Left lung (tissue), 10 donors: Measurements from ENCODE around the gene ACE. TPM values are rescaled to one million over a fixed set of nuclear protein-coding genes. Genes with fewer than 3 reads are reported as not detected.

Source experiments
- ATAC-seq: fragments of 200-7000 bp; cut with Tn5 transposase; one replicate; pipeline ENCODE4 v1.9.1; 2020; ENCODE audit warnings: moderate library complexity
- DNase-seq, 4 donors: peaks; one replicate each; pipeline ENCODE4 v3.0.0-alpha.2; 2013 to 2020
- H3K27ac ChIP-seq, 2 donors: fragments of 200-600 bp; sonication (generic) in 1 of 2; one replicate each; pipeline versions ENCODE4 v1.5.0 to v1.8.0; 2020 to 2021
- H3K27me3 ChIP-seq, 2 donors: fragments of 200-600 bp; sonication (generic) in 1 of 2; one replicate each; pipeline versions ENCODE4 v1.5.0 to v1.8.0; 2020 to 2021
- H3K36me3 ChIP-seq, 2 donors: fragments of 200-600 bp; sonication (generic) in 1 of 2; one replicate each; pipeline versions ENCODE4 v1.5.0 to v1.8.0; 2020 to 2021
- H3K4me1 ChIP-seq, 2 donors: fragments of 200-600 bp; one replicate each; pipeline ENCODE4 v1.8.0; 2021
- H3K4me3 ChIP-seq, 2 donors: fragments of 200-600 bp; sonication (generic) in 1 of 2; one replicate each; pipeline versions ENCODE4 v1.5.0 to v1.8.0; 2020 to 2021; ENCODE audit warnings: mild to moderate bottlenecking in 1 of 2
- H3K9me3 ChIP-seq, 2 donors: fragments of 200-600 bp; sonication (generic) in 1 of 2; one replicate each; pipeline versions ENCODE4 v1.5.0 to v1.8.0; 2020 to 2021
- CTCF ChIP-seq, 2 donors: fragments of 200-600 bp; sonication (generic) in 1 of 2; IDR thresholded peaks; one replicate each; pipeline versions ENCODE4 v1.5.0 to v1.8.0; 2021; ENCODE audit warnings: antibody characterized with exemption in 2 of 2
- intact Hi-C, 2 donors: fragments of 100-400 bp; cut with DNase I; formaldehyde crosslinking; loops; one replicate each; pipeline versions ENCODE4 v1.11.2 to v1.14.2; 2022
- polyA plus RNA-seq, 6 donors: library from polyadenylated mRNA; unstranded; fragments of 120-200 nt; gene quantifications; one replicate each; pipeline ENCODE4 v1.2.1, GENCODE V29; 2013; ENCODE audit not compliant: insufficient read length in 6 of 6
- total RNA-seq, 2 donors: library from RNA; stranded (reverse); fragmentation: NEBNext Ultra II Directional; extraction: Animal tissue kit (Norgen Biotek cat#: 25700); gene quantifications; one replicate each; pipeline ENCODE4 v1.2.1, GENCODE V29; 2021
- donor health status: DM: no; HTN: yes; CAD: no.
- donor health status: DM: no; HTN: no; CAD: no.

The ACE gene
- total and polyA plus RNA-seq, 8 donors: 39.9 to 72.0 (median 55.3) TPM

GRCh38 chr17:63491413-63491812, 14.6 kb downstream of the ACE start:
- H3K27ac ChIP-seq: no peak overlapping the region
- no peaks in the 10 kb centered on the region for H3K9me3 ChIP-seq
- TF ChIP-seq CTCF (IDR thresholded peaks at IDR 0.05): no peak
- no peak overlapping the region for H3K4me3 ChIP-seq
- no peak for ATAC-seq
- H3K4me1 ChIP-seq: peaks cover 0 to 2% of the 10 kb centered on the region in 2 donors
- intact Hi-C loops: no loop called here
- no peaks in the 10 kb centered on the region for H3K36me3 ChIP-seq
- no peaks in the 10 kb centered on the region for H3K27me3 ChIP-seq
- peak in 1 of 4 donors; percentile 49 for DNase-seq

GRCh38 chr17:63491977-63492618, 15.2 kb downstream of the ACE start:
- Histone ChIP-seq H3K27ac (no peak overlapping the region), H3K36me3 (no peaks in the 10 kb centered on the region), H3K27me3 (no peaks in the 10 kb centered on the region), H3K4me1 (peaks cover 0 to 5% of the 10 kb centered on the region in 2 donors), H3K4me3 (no peak overlapping the region), H3K9me3 (no peaks in the 10 kb centered on the region)
- DNase-seq (no peak), ATAC-seq (no peak)
- intact Hi-C loops: no loop called here
- TF ChIP-seq CTCF (IDR thresholded peaks at IDR 0.05): no peak

GRCh38 chr17:63492940-63493339, 16.1 kb downstream of the ACE start:
- DNase-seq (no peak), ATAC-seq (no peak)
- Histone ChIP-seq H3K4me1 (peaks cover 0 to 5% of the 10 kb centered on the region in 2 donors), H3K9me3 (no peaks in the 10 kb centered on the region), H3K36me3 (no peaks in the 10 kb centered on the region), H3K4me3 (no peak overlapping the region), H3K27ac (no peak overlapping the region), H3K27me3 (no peaks in the 10 kb centered on the region)
- TF ChIP-seq CTCF (IDR thresholded peaks at IDR 0.05): no peak
- intact Hi-C loops: no loop called here

GRCh38 chr17:63493411-63493810, 16.6 kb downstream of the ACE start:
- Histone ChIP-seq H3K4me1 (peaks cover 0 to 5% of the 10 kb centered on the region in 2 donors), H3K4me3 (no peak overlapping the region), H3K36me3 (no peaks in the 10 kb centered on the region), H3K9me3 (no peaks in the 10 kb centered on the region), H3K27me3 (no peaks in the 10 kb centered on the region), H3K27ac (no peak overlapping the region)
- intact Hi-C loops: no loop called here
- ATAC-seq (no peak), DNase-seq (no peak)
- TF ChIP-seq CTCF (IDR thresholded peaks at IDR 0.05): no peak

- intact Hi-C loops: no loop called here
- H3K27me3 ChIP-seq: no peaks in the 10 kb centered on the region
- no peak for TF ChIP-seq CTCF (IDR thresholded peaks at IDR 0.05)
- no peaks in the 10 kb centered on the region for H3K9me3 ChIP-seq
- H3K4me1 ChIP-seq: peaks cover 0 to 9% of the 10 kb centered on the region in 2 donors
- H3K4me3 ChIP-seq: no peak overlapping the region
- ATAC-seq: no peak
- no peak for DNase-seq
- no peak overlapping the region for H3K27ac ChIP-seq
- H3K36me3 ChIP-seq: no peaks in the 10 kb centered on the region
Observed at GRCh38 chr17:63494300-63494928, 17.6 kb downstream of the ACE start.
